GM12892 (cell line): ENCODE results near the gene LTB4R.

Source experiments
- POLR2A ChIP-seq: IDR thresholded peaks from 2 replicates; pipeline ENCODE4 v1.6.1; 2011; ENCODE audit warnings: low read depth, low read length, control low read depth
- POLR2AphosphoS5 ChIP-seq: IDR thresholded peaks from 2 replicates; pipeline ENCODE4 v1.6.1; 2011; ENCODE audit warnings: low read depth, low read length, control low read depth

DNA sequence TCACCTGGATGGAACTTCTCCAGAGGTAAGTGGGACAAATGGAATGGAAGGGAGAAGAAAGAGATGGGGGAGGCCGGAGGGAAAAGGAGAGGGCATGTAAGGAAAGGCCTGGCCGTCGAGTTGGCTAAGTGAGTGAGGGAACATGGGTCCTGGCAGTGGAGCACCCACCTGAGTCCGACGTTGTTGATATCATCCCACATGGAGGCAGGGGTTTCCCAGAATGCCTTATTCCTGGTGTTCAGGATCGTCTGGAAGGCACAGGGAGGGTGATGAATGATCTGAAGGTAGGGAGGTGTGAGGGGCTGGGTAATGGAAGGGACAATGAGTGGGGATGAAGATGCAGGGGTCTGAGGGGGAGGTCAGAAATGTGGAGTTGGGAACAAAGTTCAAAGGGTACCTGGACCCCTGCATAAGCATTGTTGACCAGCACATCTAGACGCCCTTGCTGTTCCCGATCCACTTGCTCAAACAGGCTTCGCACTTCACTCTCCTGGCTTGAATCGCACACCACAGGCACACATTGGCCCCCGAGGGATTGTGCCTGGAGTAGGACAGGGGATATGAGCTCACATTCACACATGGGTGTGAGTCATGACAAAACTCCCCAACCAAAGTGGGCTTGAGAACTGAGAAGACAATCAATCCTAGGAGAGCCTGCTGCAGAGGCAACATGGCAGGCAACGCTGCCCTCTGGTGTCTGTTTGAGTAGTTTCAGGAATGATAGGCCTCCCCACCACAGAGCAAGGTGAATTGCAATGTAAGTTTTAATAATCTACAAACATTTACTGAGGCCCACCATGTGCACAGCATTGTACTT, 14.8 kb upstream of the LTB4R start:
- TF ChIP-seq POLR2A (no peak), POLR2AphosphoS5 (no peak)
